Stimulated activated CD4-positive, alpha-beta T cell treated with anti-CD3 and anti-CD28 coated beads, Interleukin-12 subunit alpha, Interleukin-12 subunit beta, amount 100 ng/mL, for 24 hours (primary cell): ENCODE measurements around the gene CCDC69.
"Not testable (repeated sequence)": the region's sequence is repeated elsewhere in the genome, so short reads cannot be mapped to it uniquely, and the experiment has no call there.

Experiments
- DNase-seq, 2 experiments: peaks; one replicate each; pipeline ENCODE4 v3.0.0-alpha.2; 2020; ENCODE audit warnings: low read depth in 2 of 2

CCDC69 gene

GRCh38 chr5:151192626-151193025 is 31.3 kb downstream of the CCDC69 start:
- DNase-seq = no peak

DNA sequence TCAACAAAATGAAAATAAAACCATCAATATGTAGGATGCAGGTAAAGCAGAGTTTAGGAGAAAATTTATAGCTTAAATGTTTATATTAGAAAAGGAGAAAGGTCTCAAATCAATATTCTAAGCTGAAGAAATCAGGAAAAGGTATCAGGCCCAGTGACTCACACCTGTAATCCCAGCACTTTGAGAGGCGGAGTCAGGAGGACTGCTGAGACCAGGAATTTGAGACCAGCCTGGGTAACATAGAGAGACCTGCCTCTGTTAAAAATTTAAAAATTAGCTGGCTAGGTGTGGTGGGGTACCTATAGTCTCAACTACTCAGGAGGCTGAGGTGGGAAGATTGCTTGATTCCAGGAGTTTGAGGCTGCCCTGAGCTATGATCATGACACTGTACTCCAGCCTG is 32.2 kb downstream of the CCDC69 start:
- DNase-seq = no peak

DNA sequence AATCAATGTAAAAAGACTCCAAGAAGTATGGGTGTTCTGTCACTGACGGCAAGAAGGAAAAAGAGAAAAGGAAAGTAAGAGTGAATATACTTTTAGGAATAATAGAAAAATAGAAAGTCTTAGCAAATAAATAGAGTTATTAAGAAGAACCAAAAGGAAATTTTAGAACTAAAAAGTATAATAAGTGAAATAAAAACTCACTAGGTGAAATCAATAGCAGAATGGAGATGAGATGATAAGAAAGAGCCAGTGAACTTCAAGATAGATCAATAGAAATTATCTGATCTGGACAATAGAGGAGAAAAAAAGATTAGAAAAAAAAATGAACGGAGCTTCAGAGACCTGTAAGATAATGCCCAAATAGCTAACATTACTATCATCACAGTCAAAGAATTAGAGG is 34.7 kb downstream of the CCDC69 start:
- DNase-seq = no peak

- no peak for DNase-seq
These were observed 37.4 kb downstream of the CCDC69 start for GRCh38 chr5:151186538-151186937.

DNA sequence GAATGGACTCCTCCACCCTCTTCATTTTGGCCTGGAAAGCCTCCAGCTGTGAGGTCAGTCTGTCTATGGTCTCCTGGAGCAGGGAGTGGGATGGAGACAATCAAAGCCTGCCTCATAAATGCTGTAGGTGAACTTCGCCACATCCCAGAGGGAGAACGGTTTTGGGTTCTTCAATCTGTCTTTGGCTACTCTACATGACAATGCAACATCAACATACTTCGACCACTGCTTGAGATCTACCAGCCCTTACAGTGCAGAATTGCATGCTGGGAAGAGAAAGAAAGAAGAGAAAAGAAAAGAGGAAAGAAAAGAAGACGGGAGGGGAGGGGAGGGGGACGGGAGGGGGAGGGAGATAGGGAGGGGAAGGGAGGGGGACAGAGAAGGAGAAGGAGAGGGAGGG is 37.8 kb downstream of the CCDC69 start:
- no peak for DNase-seq

DNA sequence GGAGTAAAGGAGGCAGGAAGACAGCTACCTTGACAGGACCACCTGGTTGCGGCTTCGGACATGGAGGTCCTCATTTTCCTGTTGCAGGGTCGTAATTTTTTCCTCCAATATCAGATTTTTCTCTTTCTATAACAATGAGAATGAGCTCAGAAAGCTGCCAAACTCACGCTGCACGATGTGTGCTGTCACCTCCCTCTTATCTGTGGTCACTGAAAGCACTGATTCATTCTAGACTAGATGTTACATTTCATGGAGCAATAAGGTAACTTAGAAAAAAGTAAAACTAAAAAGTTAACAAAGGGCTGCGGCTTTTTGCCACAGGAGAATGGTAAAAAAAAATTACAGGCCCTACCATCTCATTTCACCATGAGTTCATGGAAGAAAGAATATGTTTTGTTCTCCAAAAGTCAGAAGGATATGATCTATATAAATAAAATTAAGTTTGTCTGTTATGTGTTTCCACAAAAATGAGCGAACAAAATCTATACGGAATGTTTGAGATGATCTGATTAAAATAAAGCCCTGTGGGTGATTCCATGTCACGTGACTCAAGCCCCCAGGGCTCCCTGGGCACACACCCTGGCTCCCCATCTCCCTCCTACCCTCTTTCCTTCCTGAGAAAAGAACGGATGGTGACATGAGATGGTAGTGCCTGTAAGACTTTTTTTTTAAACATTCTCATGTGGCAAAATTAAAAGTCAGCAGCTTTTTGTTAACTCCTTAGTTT is 39.4 kb downstream of the CCDC69 start:
- no peak for DNase-seq

GRCh38 chr5:151183456-151184245 is 40.2 kb downstream of the CCDC69 start:
- no peak for DNase-seq

DNA sequence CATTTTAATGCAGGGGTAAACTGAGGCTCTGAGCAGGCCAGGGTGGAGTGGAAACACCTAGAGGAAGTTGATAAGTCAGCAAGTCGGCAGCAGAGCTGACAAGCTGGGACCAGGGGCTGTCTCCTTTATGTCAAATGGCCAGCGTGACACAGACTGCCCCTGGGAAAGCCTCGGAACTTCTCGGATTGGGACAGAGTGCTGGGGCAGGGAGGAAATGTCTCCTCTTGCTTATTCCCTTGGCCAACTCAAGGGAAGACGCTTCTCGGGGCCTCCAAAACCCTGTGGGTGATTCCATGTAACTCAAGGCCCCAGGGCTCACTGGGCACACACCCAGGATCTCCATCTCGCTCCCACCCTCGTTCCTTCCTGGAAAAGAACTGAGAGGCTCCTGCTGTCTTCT is 40.9 kb downstream of the CCDC69 start:
- DNase-seq = no peak

GRCh38 chr5:151182524-151182900 is 41.4 kb downstream of the CCDC69 start:
- DNase-seq = no peak

- DNase-seq = no peak
These were observed 41.9 kb downstream of the CCDC69 start for GRCh38 chr5:151181818-151182523.

- no peak for DNase-seq
These were observed 43.6 kb downstream of the CCDC69 start for GRCh38 chr5:151180291-151180690.

- no peak for DNase-seq
These were observed 44.4 kb downstream of the CCDC69 start for GRCh38 chr5:151179489-151179840.

DNA sequence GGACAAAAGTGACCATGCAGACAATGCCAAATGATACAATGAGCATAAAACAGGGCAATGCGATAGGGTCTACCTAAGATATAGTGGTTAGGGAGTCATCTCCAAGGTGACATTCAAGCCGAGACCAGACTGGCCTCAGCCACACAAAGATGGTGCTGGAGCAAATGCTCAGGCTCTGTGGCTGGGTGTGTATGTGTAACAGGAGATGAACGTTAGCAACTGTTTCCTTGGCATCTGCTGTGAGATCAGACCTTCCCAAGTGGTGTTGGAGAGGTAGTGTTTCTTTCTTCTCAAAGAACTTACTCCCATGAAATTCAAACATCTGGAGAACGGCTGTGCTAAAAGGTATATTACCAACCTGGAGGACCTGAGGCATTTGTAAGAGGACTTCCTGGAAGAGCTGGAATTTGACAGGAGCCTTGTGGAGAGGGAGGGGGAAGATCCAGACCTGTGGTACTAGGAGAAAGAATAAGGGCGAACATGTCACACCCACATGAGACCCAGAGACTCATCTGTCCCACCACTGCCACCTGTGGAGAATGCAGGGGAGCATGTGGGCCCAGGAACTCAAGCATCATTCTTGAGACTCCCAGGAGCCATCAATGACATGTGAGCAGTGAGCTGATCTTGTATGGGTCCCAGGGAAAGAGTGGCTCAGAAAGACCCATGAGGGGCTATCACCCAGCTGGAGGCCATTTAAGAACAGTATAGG is 45.0 kb downstream of the CCDC69 start:
- DNase-seq = no peak

- no peak for DNase-seq
These were observed 45.5 kb downstream of the CCDC69 start for GRCh38 chr5:151178372-151178771.

DNA sequence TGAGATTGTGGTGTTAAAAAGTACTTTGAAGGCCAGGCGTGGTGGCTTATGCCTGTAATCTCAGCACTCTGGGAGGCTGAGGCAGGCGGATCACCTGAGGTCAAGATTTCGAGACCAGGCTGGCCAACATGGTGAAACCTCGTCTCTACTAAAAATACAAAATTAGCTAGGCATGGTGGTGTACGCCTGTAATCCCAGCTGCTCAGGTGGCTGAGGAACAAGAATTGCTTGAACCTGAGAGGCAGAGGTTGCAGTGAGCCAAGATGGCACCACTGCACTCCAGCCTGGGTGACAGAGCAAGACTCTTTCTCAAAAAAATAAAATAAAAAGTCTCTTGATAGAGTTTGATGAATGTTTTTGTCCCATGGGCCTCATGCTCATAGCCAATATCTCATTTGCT is 47.6 kb downstream of the CCDC69 start:
- not testable (repeated sequence) for DNase-seq

DNA sequence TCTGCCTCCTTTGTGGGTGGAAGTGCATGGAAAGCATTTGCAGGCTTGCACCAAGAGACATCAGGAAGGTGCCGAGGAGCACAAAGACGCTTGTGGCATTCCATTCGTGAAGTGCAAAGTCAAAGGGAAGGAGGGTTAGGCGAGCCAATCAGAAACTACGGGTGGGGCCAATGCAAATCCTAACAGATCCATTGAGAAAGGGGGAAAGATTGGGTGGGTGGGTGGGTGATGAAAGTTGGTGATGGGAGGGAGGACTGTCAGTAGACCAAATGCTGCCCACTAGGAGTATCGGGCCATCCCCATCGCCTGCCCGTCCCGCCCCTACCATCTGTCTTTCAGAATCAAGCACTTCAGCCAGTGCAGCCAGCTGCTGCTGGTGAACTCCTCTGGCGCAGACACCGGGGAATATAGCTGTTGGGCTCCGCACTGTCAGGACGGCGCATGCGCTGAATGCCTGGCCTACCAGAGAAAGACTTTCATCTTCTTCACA is 49.2 kb downstream of the CCDC69 start:
- no peak for DNase-seq

DNA sequence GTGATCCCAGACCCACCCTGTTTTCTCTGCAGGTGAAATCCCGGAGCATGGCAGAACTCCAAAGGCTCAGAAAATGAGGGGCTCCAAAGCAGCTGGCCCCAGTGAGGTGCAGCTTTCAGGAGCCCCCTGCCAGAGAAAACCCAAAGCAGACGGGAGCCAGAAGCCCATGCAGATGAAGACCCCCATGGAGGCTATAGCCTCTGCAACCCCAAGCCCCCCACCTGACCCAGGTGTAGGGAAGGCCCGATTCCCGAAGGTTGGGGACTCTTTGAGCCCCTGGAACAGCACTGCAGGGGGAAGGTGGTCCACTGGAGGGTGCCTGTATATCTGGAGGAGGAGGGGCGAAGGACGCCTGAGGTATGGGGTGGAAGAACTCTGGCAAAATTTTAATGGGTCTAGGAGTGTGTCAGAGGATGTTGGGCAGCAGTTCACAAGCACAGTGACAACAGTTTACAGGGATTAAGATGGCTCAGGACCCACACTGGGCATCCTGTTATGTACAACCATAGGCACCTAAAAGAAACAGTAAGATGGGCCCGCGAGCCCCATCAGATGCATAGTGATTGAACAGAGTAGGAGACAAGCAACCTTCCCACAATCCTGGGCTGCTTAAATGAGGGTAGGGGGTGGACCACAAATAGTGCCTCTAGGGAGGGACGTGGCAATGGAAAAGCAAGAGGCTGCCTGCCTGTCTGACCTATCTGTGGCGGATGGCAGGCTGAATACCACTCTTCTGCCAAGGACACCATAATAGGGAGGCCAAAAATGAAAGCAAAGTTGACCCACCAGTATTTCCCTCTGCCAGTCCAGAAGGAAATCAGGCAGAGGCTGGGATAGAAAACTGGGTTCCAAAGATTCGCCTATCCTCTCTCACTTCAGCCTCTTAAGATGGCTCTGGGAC is 49.9 kb downstream of the CCDC69 start:
- no peak for DNase-seq

GRCh38 chr5:151171529-151171928 is 52.4 kb downstream of the CCDC69 start:
- DNase-seq = no peak

DNA sequence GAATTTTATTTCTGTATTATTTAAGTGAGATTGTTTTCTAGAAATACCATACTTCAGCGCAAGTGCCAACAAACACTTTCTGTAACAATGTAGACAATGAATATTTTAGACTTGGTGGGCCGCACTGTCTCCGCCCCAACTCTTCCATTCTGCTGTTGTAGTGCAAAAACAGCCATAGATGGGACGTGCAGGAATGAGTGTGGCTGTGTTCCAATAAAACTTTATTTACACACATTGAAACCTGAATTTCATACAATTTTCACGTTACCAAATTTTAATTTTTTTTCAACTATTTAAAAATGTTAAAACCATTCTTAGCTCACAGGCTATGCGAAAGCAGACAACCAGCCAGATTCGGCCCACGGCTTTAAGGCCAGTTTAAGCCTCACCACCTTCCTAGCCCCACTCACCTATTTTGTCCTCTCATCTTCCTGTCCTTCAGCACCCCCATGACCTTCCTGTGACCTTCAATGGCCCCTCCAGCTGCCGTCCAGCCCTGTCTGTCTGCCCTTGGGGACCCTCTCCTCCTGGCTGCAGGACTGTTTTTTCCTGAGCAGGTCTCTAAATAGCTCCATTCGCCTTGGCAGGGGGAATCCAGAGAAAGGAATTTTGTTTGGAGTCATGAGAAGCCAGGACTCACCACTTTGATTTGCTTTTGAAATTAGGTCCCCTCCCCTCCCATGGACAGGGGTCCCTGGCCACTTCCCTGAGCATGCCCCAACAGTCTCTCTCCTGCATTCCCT is 55.1 kb downstream of the CCDC69 start:
- no peak for DNase-seq

GRCh38 chr5:151167022-151167421 is 56.9 kb downstream of the CCDC69 start:
- no peak for DNase-seq
